Measurements from ENCODE around the gene HTR2A. TPM values are rescaled to one million over a fixed set of nuclear protein-coding genes. Genes with fewer than 3 reads are reported as not detected.

Gene HTR2A
- total RNA-seq, 1 experiment from 2014 or later = not detected

- no peak for TF ChIP-seq ZNF281 (CRISPR knock-in tag; IDR thresholded peaks at IDR 0.05)
- TF ChIP-seq ZNF416 (CRISPR knock-in tag; IDR thresholded peaks at IDR 0.05) = no peak
- no peak for TF ChIP-seq HMGA2 (CRISPR knock-in tag; IDR thresholded peaks at IDR 0.05)
Measured at GRCh38 chr13:46803586-46803985, 93.3 kb downstream of the HTR2A start (continued).

- H3K4me3 Mint-ChIP-seq = no peak overlapping the region
- no peaks in the 10 kb centered on the region; the same call in 1 of the 2 replicates for H3K27me3 Mint-ChIP-seq (ENCODE audit: low read depth)
- peaks cover 4% of the 10 kb centered on the region; the same call in 1 of the 2 replicates for H3K9me3 Mint-ChIP-seq
- peaks cover 9% of the 10 kb centered on the region for H3K4me1 Mint-ChIP-seq
- no peaks in the 10 kb centered on the region for H3K36me3 Mint-ChIP-seq
- TF ChIP-seq NR2C2 (CRISPR knock-in tag; IDR thresholded peaks at IDR 0.05) (no peak), CREM (CRISPR knock-in tag; IDR thresholded peaks at IDR 0.05) (no peak), ZNF138 (CRISPR knock-in tag; conservative IDR thresholded peaks at IDR 0.05) (no peak), ELF4 (CRISPR knock-in tag; IDR thresholded peaks at IDR 0.05; ENCODE audit: low read depth) (no peak), ZNF512 (CRISPR knock-in tag; IDR thresholded peaks at IDR 0.05; ENCODE audit: borderline replicate concordance) (no peak), STAT6 (CRISPR knock-in tag; conservative IDR thresholded peaks at IDR 0.05; ENCODE audit: low read depth) (no peak), RORB (CRISPR knock-in tag; IDR thresholded peaks at IDR 0.05) (no peak), ZNF317 (CRISPR knock-in tag; IDR thresholded peaks at IDR 0.05; ENCODE audit: borderline replicate concordance, low read depth) (no peak), CREB1 (CRISPR knock-in tag; IDR thresholded peaks at IDR 0.05) (no peak)
- ATAC-seq (no peak), DNase-seq (ENCODE audit: low spot score) (no peak)
- CTCF ChIA-PET = no interaction called here
- H3K27ac Mint-ChIP-seq = no peak overlapping the region
- POLR2A ChIA-PET = no interaction called here
Measured at GRCh38 chr13:46801858-46802257, 95.0 kb downstream of the HTR2A start.

GRCh38 chr13:46799139-46799538 lies 97.7 kb downstream of the HTR2A start:
- Mint-ChIP-seq H3K27me3 (ENCODE audit: low read depth) (no peaks in the 10 kb centered on the region), H3K4me3 (no peak overlapping the region), H3K9me3 (no peaks in the 10 kb centered on the region), H3K27ac (no peak overlapping the region), H3K36me3 (no peaks in the 10 kb centered on the region), H3K4me1 (peaks cover 31% of the 10 kb centered on the region)
- ChIA-PET CTCF (no interaction called here), POLR2A (no interaction called here)
- ATAC-seq (no peak), DNase-seq (ENCODE audit: low spot score) (no peak)
- TF ChIP-seq CREB1 (CRISPR knock-in tag; IDR thresholded peaks at IDR 0.05) (no peak), TP53 (CRISPR knock-in tag; IDR thresholded peaks at IDR 0.05) (no peak), NFATC4 (CRISPR knock-in tag; IDR thresholded peaks at IDR 0.05) (no peak)

All from WTC11 (cell line).